Endothelial cell of umbilical vein (primary cell): ENCODE results near the gene OPCML. TPM values are rescaled to one million over a fixed set of nuclear protein-coding genes. Genes with fewer than 3 reads are reported as not detected.

Experiments
- BruUV-seq: library from RNA; stranded (reverse); fragments of 400-500 nt; replicated peaks from 2 replicates; lab custom pipeline; 2021; lab: Mats Ljungman, UMichigan
- CTCF ChIA-PET: fragments of 300-600, 350-600 bp; sonication (Branson Sonifier 250); formaldehyde crosslinking; loops from one replicate; lab custom pipeline; 2021; ENCODE audit warnings: antibody characterized with exemption, inconsistent platforms; lab: Charles Lee
- POLR2A ChIA-PET: fragments of 300-600, 350-600 bp; sonication (Branson Sonifier 250); formaldehyde crosslinking; loops from one replicate; lab custom pipeline; 2021; ENCODE audit warnings: antibody characterized with exemption, inconsistent platforms; lab: Charles Lee
- DNase-seq: peaks from one replicate; pipeline ENCODE4 v3.0.0-alpha.2; 2011; ENCODE audit warnings: low read depth, low spot score
- FAIRE-seq: peaks from 2 replicates; lab custom pipeline; 2011; peaks lifted over from hg19 to GRCh38; lab: Jason Lieb, UNC
- H2AFZ ChIP-seq: 2 replicates; pipeline ENCODE4 v1.6.0; 2012; ENCODE audit warnings: low read depth, low read length, control low read depth, inconsistent platforms
- H3K27ac ChIP-seq: 2 replicates; pipeline ENCODE4 v1.5.1; 2011; ENCODE audit warnings: low read depth, mild to moderate bottlenecking, control low read depth, low read length, moderate library complexity; ENCODE audit not compliant: insufficient read depth
- H3K27me3 ChIP-seq, 2 experiments: 2 replicates each; pipeline versions ENCODE4 v1.6.0 to v1.6.1; 2011; ENCODE audit warnings: low read length in 2 of 2, mixed read lengths in 1 of 2; ENCODE audit not compliant: control insufficient read depth in 2 of 2, insufficient read depth in 2 of 2
- H3K36me3 ChIP-seq, 2 experiments: 2 replicates in 1 of 2; 3 replicates in 1 of 2; pipeline ENCODE4 v1.5.1; 2011; ENCODE audit warnings: low read length in 2 of 2, mild to moderate bottlenecking in 1 of 2, moderate library complexity in 1 of 2; ENCODE audit not compliant: control insufficient read depth in 2 of 2, insufficient read depth in 2 of 2; ENCODE audit errors: extremely low read depth in 1 of 2
- H3K4me1 ChIP-seq: 3 replicates; pipeline ENCODE4 v1.5.1; 2011; ENCODE audit warnings: mild to moderate bottlenecking, low read length; ENCODE audit not compliant: control insufficient read depth, insufficient read depth; ENCODE audit errors: extremely low read depth
- H3K4me2 ChIP-seq: 2 replicates; pipeline ENCODE4 v1.6.1; 2011; ENCODE audit warnings: low read length, control low read depth, mixed read lengths; ENCODE audit not compliant: insufficient read depth
- H3K4me3 ChIP-seq, 3 experiments: fragments of 200-600 bp in 1 of 3; sonication (generic), shearing (Covaris generic) in 1 of 3; replicated peaks in 1 of 3; 2 replicates each; pipeline ENCODE4 v1.5.1; 2011 to 2016; ENCODE audit warnings: control low read depth in 3 of 3, low read length in 3 of 3, mild to moderate bottlenecking in 2 of 3, inconsistent platforms in 1 of 3, low read depth in 1 of 3, moderate library complexity in 1 of 3; ENCODE audit not compliant: insufficient read depth in 1 of 3
- H3K79me2 ChIP-seq: 2 replicates; pipeline ENCODE4 v1.6.0; 2012; ENCODE audit warnings: low read length, inconsistent platforms; ENCODE audit not compliant: control insufficient read depth, insufficient read depth
- H3K9ac ChIP-seq: replicated peaks from 2 replicates; pipeline ENCODE3; 2011; ENCODE audit warnings: low read length, control low read depth; ENCODE audit not compliant: insufficient read depth; ENCODE audit errors: extremely low read depth
- H3K9me1 ChIP-seq: replicated peaks from 3 replicates; pipeline ENCODE4 v1.6.0; 2011; ENCODE audit warnings: mild to moderate bottlenecking, low read length; ENCODE audit not compliant: control insufficient read depth, insufficient read depth; ENCODE audit errors: extremely low read depth
- H3K9me3 ChIP-seq: replicated peaks from 2 replicates; pipeline ENCODE4 v1.5.1; 2012; ENCODE audit warnings: low read length, inconsistent platforms; ENCODE audit not compliant: control insufficient read depth, insufficient read depth
- H4K20me1 ChIP-seq: replicated peaks from 2 replicates; pipeline ENCODE3; 2011; ENCODE audit warnings: mild to moderate bottlenecking, low read length; ENCODE audit not compliant: control insufficient read depth, insufficient read depth; ENCODE audit errors: extremely low read depth
- CTCF ChIP-seq, 2 donors: IDR thresholded peaks; 1 replicate in 1 of 2; 2 replicates in 1 of 2; pipeline ENCODE4 v1.5.1; 2011; ENCODE audit warnings: low read length in 2 of 2, mild to moderate bottlenecking in 2 of 2, moderate library complexity in 2 of 2, control low read depth in 1 of 2, inconsistent platforms in 1 of 2, low read depth in 1 of 2; ENCODE audit not compliant: insufficient read depth in 1 of 2; ENCODE audit errors: extremely low read depth in 1 of 2
- EZH2 ChIP-seq: IDR thresholded peaks from 2 replicates; pipeline ENCODE4 v1.6.1; 2012; ENCODE audit warnings: borderline replicate concordance, low read depth, mild to moderate bottlenecking, moderate library complexity, low read length, inconsistent platforms; ENCODE audit not compliant: severe bottlenecking
- FOS ChIP-seq: IDR thresholded peaks from 2 replicates; pipeline ENCODE4 v1.6.1; 2011; ENCODE audit warnings: mild to moderate bottlenecking, low read length, moderate library complexity, borderline replicate concordance; ENCODE audit not compliant: insufficient read depth
- GATA2 ChIP-seq: IDR thresholded peaks from 2 replicates; pipeline ENCODE4 v1.7.0; 2011; ENCODE audit warnings: low read depth, mild to moderate bottlenecking, moderate library complexity, mixed read lengths, low read length; ENCODE audit not compliant: insufficient read length, insufficient read depth
- JUN ChIP-seq: IDR thresholded peaks from 2 replicates; pipeline ENCODE4 v1.6.1; 2011; ENCODE audit warnings: borderline replicate concordance, low read depth; ENCODE audit not compliant: insufficient read length, insufficient read depth
- MAX ChIP-seq: IDR thresholded peaks from 2 replicates; pipeline ENCODE4 v1.6.1; 2011; ENCODE audit not compliant: insufficient read depth, insufficient read length
- MYC ChIP-seq: IDR thresholded peaks from one replicate; pipeline ENCODE4 v1.6.1; 2011; ENCODE audit warnings: mild to moderate bottlenecking, low read depth, low read length
- POLR2A ChIP-seq: IDR thresholded peaks from 2 replicates; pipeline ENCODE4 v1.6.1; 2012; ENCODE audit warnings: low read depth, mild to moderate bottlenecking, control low read depth, low read length
- POLR2AphosphoS5 ChIP-seq: IDR thresholded peaks from 2 replicates; pipeline ENCODE4 v1.6.1; 2012; ENCODE audit warnings: low read depth, mild to moderate bottlenecking, control low read depth, low read length, moderate library complexity; ENCODE audit not compliant: insufficient read depth
- dilution Hi-C: fragments of 300-500 bp; cut with MboI; formaldehyde crosslinking; loops from one replicate; pipeline ENCODE4 v1.15.0; 2019; ENCODE audit warnings: low sequenced_read_pairs; ENCODE audit not compliant: extremely low pct_ligation_motif_present
- intact Hi-C: fragments of 100-400 bp; cut with micrococcal nuclease; formaldehyde crosslinking; loops from one replicate; pipeline ENCODE4 v1.10.0; 2022
- polyA plus RNA-seq, 4 experiments: library from polyadenylated mRNA; depleted of rRNA in 3 of 4; stranded (reverse) in 3 of 4; unstranded in 1 of 4; fragments of >200 nt; gene quantifications; 2 replicates each; pipeline versions ENCODE4 v1.2.1 to v1.2.3, GENCODE V29; 2011 to 2012; ENCODE audit warnings: missing spikeins in 1 of 4
- total RNA-seq: library from RNA; stranded (reverse); gene quantifications from 2 replicates; pipeline ENCODE4 v1.2.3, GENCODE V29; 2021

The OPCML gene
- total and polyA plus RNA-seq, 2 donors (not counting 3 experiments of a cell fraction or from before 2014, with no cell fraction given), result not detected

- intact Hi-C loops (no loop called here), dilution Hi-C loops (no loop called here)
- ChIA-PET POLR2A (no interaction called here), CTCF (no interaction called here)
- no TSS peak for BruUV-seq
- Histone ChIP-seq H3K4me2 (no peak overlapping the region), H3K9me3 (no peaks in the 10 kb centered on the region), H3K9me1 (no peaks in the 10 kb centered on the region), H3K79me2 (no peaks in the 10 kb centered on the region), H3K27me3 (no peaks in the 10 kb centered on the region), H3K9ac (no peak overlapping the region), H3K4me1 (no peaks in the 10 kb centered on the region), H3K36me3 (no peaks in the 10 kb centered on the region), H3K27ac (no peak overlapping the region), H4K20me1 (no peaks in the 10 kb centered on the region), H2AFZ (no peak overlapping the region), H3K4me3 (no peak overlapping the region)
- DNase-seq (no peak), FAIRE-seq (no peak)
- TF ChIP-seq CTCF (IDR thresholded peaks at IDR 0.05; ENCODE audit: extremely low read depth in 1 of 2, insufficient read depth in 1 of 2, low read depth in 1 of 2, low read length in 2 of 2) (no peak), POLR2A (no peak), JUN (no peak), MAX (no peak), GATA2 (no peak), MYC (no peak), FOS (no peak), POLR2AphosphoS5 (no peak), EZH2 (no peak)
Observed at GRCh38 chr11:132848336-132848735, 684.0 kb downstream of the OPCML start.
